ENCODE results near the gene SNX30.

The SNX30 gene

DNA sequence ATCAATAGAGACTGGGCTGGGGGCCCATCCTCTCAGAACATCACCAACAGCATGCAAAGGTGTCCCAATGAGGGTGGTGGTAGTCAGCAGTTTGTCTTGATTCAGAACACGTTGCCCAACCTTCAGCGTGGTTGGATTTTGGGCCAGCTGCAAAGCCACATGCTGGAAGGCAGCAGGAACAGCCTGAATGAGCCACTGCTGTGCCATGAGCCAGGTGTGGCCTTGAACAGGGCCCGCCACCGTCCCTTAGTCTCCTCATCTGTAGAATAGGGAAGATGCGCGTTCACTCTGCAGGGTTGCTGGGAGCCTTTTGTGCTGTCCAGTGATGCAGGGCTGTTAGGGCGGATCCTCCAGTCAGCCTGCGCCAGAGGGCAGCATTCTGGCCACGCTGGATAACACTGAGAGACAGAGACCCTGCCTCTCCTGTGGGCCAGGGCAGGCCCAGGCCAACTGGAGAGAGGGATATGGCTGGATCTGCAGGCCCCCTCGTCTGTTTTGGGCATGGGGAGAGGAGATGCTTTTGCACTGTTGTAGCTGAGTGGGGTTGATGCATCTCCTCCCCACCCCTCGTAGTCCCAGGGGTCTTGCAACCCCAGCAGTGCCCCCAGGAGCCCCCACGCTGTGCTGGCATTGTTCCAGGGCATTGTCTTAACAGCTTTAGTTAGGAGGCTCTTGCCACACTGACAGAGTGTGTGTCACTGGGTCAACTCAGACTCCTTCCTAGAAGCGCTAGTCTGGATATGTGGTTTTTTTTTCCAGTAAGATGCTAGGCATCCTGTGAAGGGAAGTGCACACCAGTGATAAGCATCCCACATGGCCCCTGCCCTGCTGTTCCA lies 98.0 kb downstream of the SNX30 start:
- in situ Hi-C loops (cut with MboI; ENCODE audit: low sequenced_read_pairs, unreplicated experiment) = no loop called here
- DNase-seq (ENCODE audit: low spot score) = no peak
- TF ChIP-seq, protein P1, sequence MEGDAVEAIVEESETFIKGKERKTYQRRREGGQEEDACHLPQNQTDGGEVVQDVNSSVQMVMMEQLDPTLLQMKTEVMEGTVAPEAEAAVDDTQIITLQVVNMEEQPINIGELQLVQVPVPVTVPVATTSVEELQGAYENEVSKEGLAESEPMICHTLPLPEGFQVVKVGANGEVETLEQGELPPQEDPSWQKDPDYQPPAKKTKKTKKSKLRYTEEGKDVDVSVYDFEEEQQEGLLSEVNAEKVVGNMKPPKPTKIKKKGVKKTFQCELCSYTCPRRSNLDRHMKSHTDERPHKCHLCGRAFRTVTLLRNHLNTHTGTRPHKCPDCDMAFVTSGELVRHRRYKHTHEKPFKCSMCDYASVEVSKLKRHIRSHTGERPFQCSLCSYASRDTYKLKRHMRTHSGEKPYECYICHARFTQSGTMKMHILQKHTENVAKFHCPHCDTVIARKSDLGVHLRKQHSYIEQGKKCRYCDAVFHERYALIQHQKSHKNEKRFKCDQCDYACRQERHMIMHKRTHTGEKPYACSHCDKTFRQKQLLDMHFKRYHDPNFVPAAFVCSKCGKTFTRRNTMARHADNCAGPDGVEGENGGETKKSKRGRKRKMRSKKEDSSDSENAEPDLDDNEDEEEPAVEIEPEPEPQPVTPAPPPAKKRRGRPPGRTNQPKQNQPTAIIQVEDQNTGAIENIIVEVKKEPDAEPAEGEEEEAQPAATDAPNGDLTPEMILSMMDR (IDR thresholded peaks at IDR 0.05; ENCODE audit: borderline replicate concordance, control extremely low read depth, extremely low read depth, insufficient read depth, missing control alignments) = no peak

DNA sequence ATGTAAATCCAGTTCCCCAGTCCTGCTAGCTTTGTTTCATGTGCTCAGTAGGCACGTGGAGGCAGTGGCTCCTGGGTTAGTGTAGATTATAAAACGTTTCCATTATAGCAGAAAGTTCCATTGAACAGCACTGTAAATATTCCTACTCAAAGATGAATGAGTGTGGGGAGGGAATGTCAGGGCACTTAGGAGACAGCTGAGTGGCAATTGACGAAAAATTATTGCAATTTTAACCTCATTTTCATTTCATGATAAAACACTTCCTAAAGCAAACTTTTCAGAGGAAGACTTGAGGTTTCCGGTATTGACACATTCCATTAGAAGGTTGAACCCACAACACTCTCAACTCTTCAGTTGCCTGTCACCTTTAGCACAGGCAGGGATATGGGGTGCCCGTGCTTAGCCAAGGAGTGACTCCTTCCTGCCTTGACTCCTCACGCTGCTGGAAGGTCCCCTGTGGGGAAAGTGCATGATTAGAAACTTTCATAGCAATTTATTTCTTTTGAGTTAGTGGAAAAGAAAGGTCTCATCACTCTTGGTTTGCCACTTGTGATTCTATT lies 98.9 kb downstream of the SNX30 start:
- TF ChIP-seq, protein P1 (IDR thresholded peaks at IDR 0.05; ENCODE audit: borderline replicate concordance, control extremely low read depth, extremely low read depth, insufficient read depth, missing control alignments) = no peak
- no peak for DNase-seq (ENCODE audit: low spot score)
- in situ Hi-C loops (cut with MboI; ENCODE audit: low sequenced_read_pairs, unreplicated experiment) = no loop called here

DNA sequence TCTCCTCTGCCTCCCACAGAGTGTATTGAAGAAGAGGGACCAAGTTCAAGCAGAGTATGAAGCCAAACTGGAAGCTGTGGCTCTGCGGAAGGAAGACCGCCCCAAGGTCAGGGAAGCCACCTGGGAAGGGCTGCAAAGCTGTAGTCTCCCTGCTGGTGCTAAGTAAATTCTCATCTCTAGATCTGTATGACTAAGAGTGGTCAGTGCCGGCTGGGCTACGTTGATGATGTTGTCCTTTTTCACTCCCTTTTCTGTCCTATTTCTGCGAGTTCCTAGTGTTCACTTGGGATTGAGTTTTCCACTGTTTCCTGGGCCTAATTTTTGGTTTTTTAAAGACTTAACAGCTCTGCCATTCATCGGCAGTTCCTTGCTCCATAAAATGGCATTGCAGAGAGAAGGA lies 100.3 kb downstream of the SNX30 start:
- DNase-seq (ENCODE audit: low spot score) = no peak
- in situ Hi-C loops (cut with MboI; ENCODE audit: low sequenced_read_pairs, unreplicated experiment) = no loop called here
- TF ChIP-seq, protein P1 (IDR thresholded peaks at IDR 0.05; ENCODE audit: borderline replicate concordance, control extremely low read depth, extremely low read depth, insufficient read depth, missing control alignments) = no peak

DNA sequence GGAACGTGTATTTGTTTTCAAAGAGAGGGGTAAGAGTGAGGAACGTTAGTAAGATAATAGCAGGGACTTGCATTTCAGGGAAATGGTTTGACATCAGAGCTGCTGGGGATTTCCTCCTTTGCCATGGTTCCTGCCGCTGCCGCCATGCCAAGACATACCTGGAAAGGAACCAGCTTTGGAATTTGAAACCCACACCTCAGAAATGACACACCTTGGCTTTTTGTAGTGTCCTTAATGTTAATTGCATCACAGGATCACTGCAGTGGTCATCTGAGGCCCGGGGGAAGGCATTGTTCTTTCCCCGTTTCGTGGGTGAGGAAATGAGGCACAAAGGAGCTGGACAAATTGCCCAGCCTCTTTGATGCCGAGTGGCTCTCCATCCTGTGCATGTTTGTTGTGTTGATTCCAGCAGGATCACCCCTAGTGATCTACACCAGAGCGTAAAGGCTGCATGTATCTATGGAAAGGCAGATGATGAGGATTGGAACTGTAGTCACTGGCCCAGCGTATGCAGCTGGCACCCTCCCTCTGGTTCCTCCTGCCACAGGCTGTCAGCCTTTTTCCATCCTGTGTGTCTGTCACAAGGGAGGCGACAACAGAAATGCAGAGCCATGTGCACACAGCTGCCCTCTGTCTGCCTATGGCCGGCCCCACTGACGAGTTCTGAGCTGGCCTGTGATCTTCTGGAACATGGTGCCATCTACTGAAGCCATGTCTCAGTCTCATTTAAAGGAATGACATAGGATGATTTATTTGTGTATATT lies 102.4 kb downstream of the SNX30 start:
- no peak for DNase-seq (ENCODE audit: low spot score)
- in situ Hi-C loops (cut with MboI; ENCODE audit: low sequenced_read_pairs, unreplicated experiment) = no loop called here
- TF ChIP-seq, protein P1 (IDR thresholded peaks at IDR 0.05; ENCODE audit: borderline replicate concordance, control extremely low read depth, extremely low read depth, insufficient read depth, missing control alignments) = no peak

DNA sequence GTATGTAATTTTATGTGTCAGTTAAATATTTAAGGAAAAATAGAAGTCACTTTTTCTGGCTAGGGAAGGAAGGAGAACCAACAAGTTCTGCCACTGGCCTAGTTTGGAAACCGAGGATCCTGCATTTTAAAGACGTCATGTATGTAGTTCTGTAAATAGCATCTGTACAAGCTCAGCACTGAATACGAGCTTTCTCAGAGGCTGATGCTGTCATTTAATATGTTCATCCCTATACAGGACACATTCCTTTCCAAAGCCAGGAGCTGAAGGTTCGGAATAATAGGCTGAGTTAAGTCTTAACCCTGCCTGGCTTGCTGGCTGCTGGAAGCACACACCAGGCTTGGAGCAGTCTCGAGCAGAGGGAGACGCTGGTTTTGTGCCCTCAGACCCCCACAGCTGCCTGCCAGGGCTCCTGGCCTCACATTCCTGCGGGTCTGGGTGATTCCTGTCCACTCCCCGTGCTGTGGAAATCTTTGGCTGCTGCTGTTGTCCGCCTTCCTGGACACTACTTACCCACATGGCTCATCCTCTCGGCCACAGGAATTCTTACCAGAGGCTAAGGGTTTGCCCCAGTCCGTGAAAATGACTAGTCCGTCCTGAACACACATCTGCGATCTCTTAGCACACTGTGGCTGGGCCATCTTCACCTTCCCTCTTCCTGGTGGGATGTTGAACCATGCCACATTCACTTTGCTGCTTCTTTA lies 103.5 kb downstream of the SNX30 start:
- DNase-seq (ENCODE audit: low spot score) = no peak

More for the DNA sequence above, 103.5 kb downstream of the SNX30 start:
- in situ Hi-C loops (cut with MboI; ENCODE audit: low sequenced_read_pairs, unreplicated experiment) = no loop called here
- TF ChIP-seq, protein P1 (IDR thresholded peaks at IDR 0.05; ENCODE audit: borderline replicate concordance, control extremely low read depth, extremely low read depth, insufficient read depth, missing control alignments) = no peak
